Measurements from ENCODE around the gene NFXL1.

DNA sequence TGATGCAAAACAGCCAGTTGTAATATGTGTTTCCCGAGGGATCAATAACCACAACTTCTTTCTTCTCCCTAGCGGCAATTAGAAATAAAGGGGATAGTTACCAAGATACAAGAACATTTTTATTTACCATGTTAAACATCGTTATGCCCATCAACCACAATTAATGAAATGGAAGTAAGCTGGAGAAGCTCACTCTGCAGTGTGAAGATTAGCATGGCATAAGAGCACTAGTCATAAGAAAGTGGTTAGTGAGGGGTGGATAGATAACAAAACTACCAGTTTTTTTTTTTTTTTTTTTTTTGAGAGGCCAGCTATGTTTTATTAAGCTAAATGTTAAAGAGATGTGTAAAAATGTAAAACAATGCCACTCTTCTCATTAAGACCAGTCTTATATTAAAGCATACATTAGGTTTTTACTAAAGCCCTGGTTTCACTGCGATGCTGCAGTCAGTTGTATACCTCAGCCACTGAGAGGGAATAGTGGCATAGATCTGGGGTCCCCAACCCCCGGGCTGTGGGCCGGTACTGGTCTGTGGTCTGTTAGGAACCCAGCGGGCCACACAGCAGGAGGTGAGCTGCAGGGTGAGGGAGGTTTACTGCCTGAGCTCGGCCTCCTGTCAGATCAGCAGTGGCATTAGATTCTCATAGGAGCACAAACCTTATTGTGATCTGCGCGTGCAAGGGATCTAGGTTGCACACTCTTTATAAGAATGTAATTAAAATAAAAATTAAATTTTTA lies 27.9 kb upstream of the NFXL1 start:
- TF ChIP-seq, protein P1, sequence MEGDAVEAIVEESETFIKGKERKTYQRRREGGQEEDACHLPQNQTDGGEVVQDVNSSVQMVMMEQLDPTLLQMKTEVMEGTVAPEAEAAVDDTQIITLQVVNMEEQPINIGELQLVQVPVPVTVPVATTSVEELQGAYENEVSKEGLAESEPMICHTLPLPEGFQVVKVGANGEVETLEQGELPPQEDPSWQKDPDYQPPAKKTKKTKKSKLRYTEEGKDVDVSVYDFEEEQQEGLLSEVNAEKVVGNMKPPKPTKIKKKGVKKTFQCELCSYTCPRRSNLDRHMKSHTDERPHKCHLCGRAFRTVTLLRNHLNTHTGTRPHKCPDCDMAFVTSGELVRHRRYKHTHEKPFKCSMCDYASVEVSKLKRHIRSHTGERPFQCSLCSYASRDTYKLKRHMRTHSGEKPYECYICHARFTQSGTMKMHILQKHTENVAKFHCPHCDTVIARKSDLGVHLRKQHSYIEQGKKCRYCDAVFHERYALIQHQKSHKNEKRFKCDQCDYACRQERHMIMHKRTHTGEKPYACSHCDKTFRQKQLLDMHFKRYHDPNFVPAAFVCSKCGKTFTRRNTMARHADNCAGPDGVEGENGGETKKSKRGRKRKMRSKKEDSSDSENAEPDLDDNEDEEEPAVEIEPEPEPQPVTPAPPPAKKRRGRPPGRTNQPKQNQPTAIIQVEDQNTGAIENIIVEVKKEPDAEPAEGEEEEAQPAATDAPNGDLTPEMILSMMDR (IDR thresholded peaks at IDR 0.05; ENCODE audit: low read depth, low read length) = no peak
- TF ChIP-seq POLR2A (IDR thresholded peaks at IDR 0.05; ENCODE audit: extremely low read depth, insufficient read length) (no peak), MYC (IDR thresholded peaks at IDR 0.05; ENCODE audit: low read depth, low read length) (no peak)
- TF ChIP-seq, protein P2, sequence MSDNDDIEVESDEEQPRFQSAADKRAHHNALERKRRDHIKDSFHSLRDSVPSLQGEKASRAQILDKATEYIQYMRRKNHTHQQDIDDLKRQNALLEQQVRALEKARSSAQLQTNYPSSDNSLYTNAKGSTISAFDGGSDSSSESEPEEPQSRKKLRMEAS (IDR thresholded peaks at IDR 0.05; ENCODE audit: low read depth, low read length) = no peak
